GM19025 (cell line): ENCODE measurements around the gene JAKMIP1.

Source experiments
- ATAC-seq: cut with Tn5 transposase; IDR thresholded peaks from one replicate; pipeline ENCODE4 v1.9.1; 2021; ENCODE audit warnings: mild to moderate bottlenecking, low read depth, moderate library complexity; ENCODE audit not compliant: unreplicated experiment

The JAKMIP1 gene

DNA sequence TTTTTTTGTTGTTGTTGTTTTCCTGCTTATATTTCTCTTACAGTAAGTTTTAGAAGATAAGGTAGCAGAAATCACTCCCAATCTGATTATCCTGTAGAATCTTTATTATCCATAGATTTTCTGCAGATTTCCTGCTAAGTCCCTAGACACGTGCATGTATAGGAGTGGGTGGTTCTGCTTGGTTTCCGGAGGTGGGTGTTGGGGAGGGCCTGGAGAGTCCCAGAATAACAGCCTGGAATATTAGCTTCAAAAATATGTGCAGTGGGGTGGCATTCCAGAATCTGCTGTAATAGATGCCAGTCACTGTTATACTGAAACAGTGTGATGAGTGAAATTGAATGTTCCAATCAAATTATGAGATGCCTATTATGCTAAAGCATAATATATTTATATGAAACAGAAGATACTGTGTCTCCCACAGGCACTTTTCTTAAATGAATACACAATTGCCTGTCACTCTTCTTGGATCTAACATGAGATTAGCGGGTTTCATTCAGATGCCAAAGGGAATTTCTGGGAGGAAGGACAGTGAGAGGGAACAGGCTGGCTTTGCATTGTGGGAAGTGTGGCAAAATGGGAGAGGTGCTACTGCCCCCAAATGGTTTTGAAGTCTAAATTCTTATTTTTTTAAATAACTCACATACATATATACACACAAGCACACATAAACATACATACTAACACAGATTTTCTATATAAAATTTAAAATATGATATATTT lies 219.8 kb downstream of the JAKMIP1 start:
- ATAC-seq, result no peak

DNA sequence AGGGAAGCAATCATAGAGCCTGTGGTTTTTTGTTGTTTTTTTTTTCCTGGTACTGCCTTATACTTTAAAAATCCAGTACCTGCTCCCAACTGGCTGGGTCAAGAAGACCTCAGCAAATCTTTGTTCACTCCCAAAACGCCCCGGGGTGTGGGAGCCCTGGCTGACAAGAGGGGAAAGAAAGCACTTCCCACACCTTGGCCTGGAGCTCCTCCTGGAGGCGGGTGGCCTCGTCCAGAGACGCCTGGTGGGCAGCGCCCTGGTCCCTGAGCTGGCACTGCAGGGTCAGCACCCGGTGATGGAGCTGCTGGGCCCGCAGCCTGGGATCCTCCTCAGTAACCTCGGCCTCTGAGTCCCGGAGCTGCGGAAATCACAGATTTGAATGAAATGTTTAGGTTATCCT lies 220.4 kb downstream of the JAKMIP1 start:
- no peak for ATAC-seq

GRCh38 chr4:5976921-5977320 lies 223.4 kb downstream of the JAKMIP1 start:
- ATAC-seq, result no peak

- no peak for ATAC-seq
Observed at GRCh38 chr4:5976431-5976830, 223.9 kb downstream of the JAKMIP1 start.
